Ishikawa (cell line): ENCODE measurements around the gene VWCE.

ENCODE experiments used
- CEBPB ChIP-seq: IDR thresholded peaks from 2 replicates; pipeline ENCODE4 v1.6.1; 2012
- CREB1 ChIP-seq: IDR thresholded peaks from 2 replicates; pipeline ENCODE4 v1.6.1; 2012; ENCODE audit warnings: low read depth
- EGR1 ChIP-seq: IDR thresholded peaks from 2 replicates; pipeline ENCODE4 v1.6.1; 2012
- EP300 ChIP-seq: IDR thresholded peaks from 2 replicates; pipeline ENCODE4 v1.6.1; 2012; ENCODE audit warnings: borderline replicate concordance
- FOXM1 ChIP-seq: IDR thresholded peaks from 2 replicates; pipeline ENCODE4 v1.6.1; 2012; ENCODE audit warnings: low read depth, borderline replicate concordance
- MAX ChIP-seq: IDR thresholded peaks from 2 replicates; pipeline ENCODE4 v1.6.1; 2012
- NFIC ChIP-seq: IDR thresholded peaks from 2 replicates; pipeline ENCODE4 v1.6.1; 2012
- RAD21 ChIP-seq: IDR thresholded peaks from 2 replicates; pipeline ENCODE4 v1.6.1; 2012; ENCODE audit warnings: low read depth
- REST ChIP-seq: IDR thresholded peaks from 2 replicates; pipeline ENCODE4 v1.6.1; 2012; ENCODE audit warnings: low read depth, mild to moderate bottlenecking
- TAF1 ChIP-seq: IDR thresholded peaks from 2 replicates; pipeline ENCODE4 v1.6.1; 2012; ENCODE audit warnings: low read depth, mild to moderate bottlenecking
- TCF12 ChIP-seq: IDR thresholded peaks from 2 replicates; pipeline ENCODE4 v1.6.1; 2012; ENCODE audit warnings: low read depth
- TEAD4 ChIP-seq: IDR thresholded peaks from 2 replicates; pipeline ENCODE4 v1.6.1; 2012
- USF1 ChIP-seq: IDR thresholded peaks from 2 replicates; pipeline ENCODE4 v1.6.1; 2012
- YY1 ChIP-seq: IDR thresholded peaks from 2 replicates; pipeline ENCODE4 v1.6.1; 2012; ENCODE audit warnings: low read depth
- ZBTB7A ChIP-seq: IDR thresholded peaks from 2 replicates; pipeline ENCODE4 v1.6.1; 2012; ENCODE audit warnings: low read depth

VWCE gene

GRCh38 chr11:61305417-61305816, 10.3 kb upstream of the VWCE start:
- TF ChIP-seq TAF1 (no peak), YY1 (no peak), EGR1 (no peak), REST (no peak), NFIC (no peak), TCF12 (no peak), TEAD4 (no peak), CEBPB (no peak), EP300 (no peak), FOXM1 (no peak), USF1 (no peak), RAD21 (no peak), MAX (no peak), ZBTB7A (no peak)

GRCh38 chr11:61303725-61304124, 8.6 kb upstream of the VWCE start:
- TF ChIP-seq FOXM1 (no peak), EP300 (no peak), CEBPB (no peak), MAX (no peak), TCF12 (no peak), NFIC (no peak), USF1 (no peak), TAF1 (no peak)

- TF ChIP-seq ZBTB7A (no peak), USF1 (no peak), MAX (no peak), TEAD4 (no peak), FOXM1 (no peak), EP300 (no peak), TCF12 (no peak), RAD21 (no peak), YY1 (no peak), CEBPB (no peak), EGR1 (no peak), REST (no peak), NFIC (no peak), CREB1 (no peak), TAF1 (no peak)
Observed at GRCh38 chr11:61302550-61302949, 7.4 kb upstream of the VWCE start.

GRCh38 chr11:61298663-61299244, 3.6 kb upstream of the VWCE start:
- no peak for TF ChIP-seq MAX
- no peak for TF ChIP-seq USF1
- no peak for TF ChIP-seq REST
- no peak for TF ChIP-seq EGR1
- TF ChIP-seq YY1 = no peak
- no peak for TF ChIP-seq NFIC
- no peak for TF ChIP-seq FOXM1
- TF ChIP-seq TEAD4 = no peak
- no peak for TF ChIP-seq ZBTB7A
- no peak for TF ChIP-seq CREB1
- no peak for TF ChIP-seq RAD21
- TF ChIP-seq CEBPB = no peak
- no peak for TF ChIP-seq TAF1
- TF ChIP-seq EP300 = no peak
- TF ChIP-seq TCF12 = no peak
